GM15510 (cell line): ENCODE results near the gene VEGFC.

Experiments
- POLR2A ChIP-seq: IDR thresholded peaks from 3 replicates; pipeline ENCODE4 v1.6.1; 2011; ENCODE audit warnings: borderline replicate concordance; ENCODE audit not compliant: insufficient read length; ENCODE audit errors: extremely low read depth

The VEGFC gene

GRCh38 chr4:176646311-176646710, 146.4 kb downstream of the VEGFC start:
- TF ChIP-seq POLR2A: no peak

GRCh38 chr4:176645246-176645960, 147.3 kb downstream of the VEGFC start:
- no peak for TF ChIP-seq POLR2A

GRCh38 chr4:176642472-176642871, 150.2 kb downstream of the VEGFC start:
- TF ChIP-seq POLR2A: no peak

GRCh38 chr4:176641237-176641636, 151.5 kb downstream of the VEGFC start:
- TF ChIP-seq POLR2A: no peak

- no peak for TF ChIP-seq POLR2A
Observed at GRCh38 chr4:176638992-176639391, 153.7 kb downstream of the VEGFC start.

- no peak for TF ChIP-seq POLR2A
Observed at GRCh38 chr4:176636292-176636691, 156.4 kb downstream of the VEGFC start.

GRCh38 chr4:176635372-176636261, 157.1 kb downstream of the VEGFC start:
- no peak for TF ChIP-seq POLR2A
